Myocyte (in vitro differentiated cells): ENCODE results near the gene MSRB3. TPM values are rescaled to one million over a fixed set of nuclear protein-coding genes. Genes with fewer than 3 reads are reported as not detected.

Source experiments
- DNase-seq: peaks from one replicate; pipeline ENCODE4 v3.0.0-alpha.2; 2012; ENCODE audit warnings: low read depth
- total RNA-seq: library from RNA; depleted of rRNA; stranded (reverse); fragments of >200 nt; gene quantifications from 2 replicates; pipeline ENCODE4 v1.2.3, GENCODE V29; 2014

Gene MSRB3
- total RNA-seq, 1 donor from 2014 or later, result 47.3 TPM

GRCh38 chr12:65324551-65324950, 46.1 kb downstream of the MSRB3 start:
- no peak for DNase-seq

- no peak for DNase-seq
Measured at GRCh38 chr12:65325183-65325582, 46.7 kb downstream of the MSRB3 start.

GRCh38 chr12:65326616-65327015, 48.1 kb downstream of the MSRB3 start:
- no peak for DNase-seq

- peak; percentile 48 for DNase-seq
Measured at GRCh38 chr12:65327207-65328076, 49.0 kb downstream of the MSRB3 start.

- DNase-seq, result no peak
Measured at GRCh38 chr12:65329721-65330120, 51.2 kb downstream of the MSRB3 start.

GRCh38 chr12:65330331-65330730, 51.8 kb downstream of the MSRB3 start:
- peak; percentile 31 for DNase-seq

- DNase-seq, result no peak
Measured at GRCh38 chr12:65331456-65331855, 53.0 kb downstream of the MSRB3 start.

GRCh38 chr12:65333649-65334048, 55.2 kb downstream of the MSRB3 start:
- no peak for DNase-seq

GRCh38 chr12:65334521-65334920, 56.0 kb downstream of the MSRB3 start:
- DNase-seq, result peak; percentile 19

GRCh38 chr12:65335021-65335714, 56.7 kb downstream of the MSRB3 start:
- peak; percentile 71 for DNase-seq

- no peak for DNase-seq
Measured at GRCh38 chr12:65335981-65336380, 57.5 kb downstream of the MSRB3 start.

- no peak for DNase-seq
Measured at GRCh38 chr12:65339161-65339560, 60.7 kb downstream of the MSRB3 start.

- DNase-seq, result no peak
Measured at GRCh38 chr12:65343230-65343629, 64.7 kb downstream of the MSRB3 start.

GRCh38 chr12:65343801-65344200, 65.3 kb downstream of the MSRB3 start:
- DNase-seq, result no peak

- DNase-seq, result no peak
Measured at GRCh38 chr12:65355461-65355860, 77.0 kb downstream of the MSRB3 start.

- DNase-seq, result no peak
Measured at GRCh38 chr12:65362234-65363031, 84.0 kb downstream of the MSRB3 start.

- no peak for DNase-seq
Measured at GRCh38 chr12:65364046-65364445, 85.6 kb downstream of the MSRB3 start.

GRCh38 chr12:65367396-65367795, 88.9 kb downstream of the MSRB3 start:
- no peak for DNase-seq

- no peak for DNase-seq
Measured at GRCh38 chr12:65368055-65368454, 89.6 kb downstream of the MSRB3 start.

- no peak for DNase-seq
Measured at GRCh38 chr12:65372574-65372973, 94.1 kb downstream of the MSRB3 start.

- no peak for DNase-seq
Measured at GRCh38 chr12:65384240-65384639, 105.8 kb downstream of the MSRB3 start.

GRCh38 chr12:65387396-65387795, 108.9 kb downstream of the MSRB3 start:
- no peak for DNase-seq
